ENCODE results near the gene GPC4.

GPC4 gene

GRCh38 chrX:133412246-133412645 lies 3.0 kb downstream of the GPC4 start:
- DNase-seq, result no peak

GRCh38 chrX:133410550-133410949 lies 4.7 kb downstream of the GPC4 start:
- no peak for DNase-seq

GRCh38 chrX:133405498-133406185 lies 9.6 kb downstream of the GPC4 start:
- DNase-seq, result no peak

- DNase-seq, result no peak
Measured at GRCh38 chrX:133403984-133404383, 11.3 kb downstream of the GPC4 start.

GRCh38 chrX:133402830-133403625 lies 12.3 kb downstream of the GPC4 start:
- no peak for DNase-seq

- DNase-seq, result no peak
Measured at GRCh38 chrX:133402042-133402453, 13.2 kb downstream of the GPC4 start.

GRCh38 chrX:133401536-133401935 lies 13.8 kb downstream of the GPC4 start:
- DNase-seq, result no peak

GRCh38 chrX:133399411-133399810 lies 15.9 kb downstream of the GPC4 start:
- DNase-seq, result no peak

GRCh38 chrX:133394765-133395164 lies 20.5 kb downstream of the GPC4 start:
- DNase-seq, result no peak

- no peak for DNase-seq
Measured at GRCh38 chrX:133392671-133393070, 22.6 kb downstream of the GPC4 start.

GRCh38 chrX:133391111-133391510 lies 24.2 kb downstream of the GPC4 start:
- no peak for DNase-seq

GRCh38 chrX:133390676-133391075 lies 24.6 kb downstream of the GPC4 start:
- DNase-seq, result no peak

GRCh38 chrX:133389975-133390374 lies 25.3 kb downstream of the GPC4 start:
- DNase-seq, result no peak

- no peak for DNase-seq
Measured at GRCh38 chrX:133384454-133384853, 30.8 kb downstream of the GPC4 start.

GRCh38 chrX:133380711-133381619 lies 34.3 kb downstream of the GPC4 start:
- no peak for DNase-seq

GRCh38 chrX:133376422-133376821 lies 38.9 kb downstream of the GPC4 start:
- no peak for DNase-seq

GRCh38 chrX:133375615-133376340 lies 39.5 kb downstream of the GPC4 start:
- DNase-seq, result peak in 6 of 56 donors; percentile 0 to 4 (median 1)

- no peak for DNase-seq
Measured at GRCh38 chrX:133374874-133375387, 40.4 kb downstream of the GPC4 start.

- DNase-seq, result no peak
Measured at GRCh38 chrX:133373386-133374079, 41.8 kb downstream of the GPC4 start.

GRCh38 chrX:133370696-133371275 lies 44.5 kb downstream of the GPC4 start:
- DNase-seq, result no peak
